Measurements from ENCODE around the gene DPH2. TPM values are rescaled to one million over a fixed set of nuclear protein-coding genes. Genes with fewer than 3 reads are reported as not detected.

The DPH2 gene
- total and polyA plus RNA-seq, 2 of the 8 experiments (the other 6 are each of a cell fraction or from before 2014, with no cell fraction given): 64.9 to 92.1 TPM

DNA sequence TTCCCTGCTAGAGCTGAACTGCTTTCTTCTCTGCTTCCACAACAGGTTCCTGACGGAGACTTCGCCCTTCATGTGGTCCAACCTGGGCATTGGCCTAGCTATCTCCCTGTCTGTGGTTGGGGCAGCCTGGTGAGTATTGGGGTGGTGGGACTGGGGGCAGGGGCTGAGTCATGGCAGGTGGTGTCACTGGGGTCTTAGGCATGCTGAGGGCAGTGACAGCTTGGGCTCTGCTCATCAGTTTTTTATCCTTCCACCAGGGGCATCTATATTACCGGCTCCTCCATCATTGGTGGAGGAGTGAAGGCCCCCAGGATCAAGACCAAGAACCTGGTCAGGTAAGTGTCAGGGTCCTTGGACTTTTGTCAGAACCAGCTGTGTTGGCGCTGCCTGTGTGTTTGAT, 6.2 kb downstream of the DPH2 start:
- Histone ChIP-seq H2AFZ (ENCODE audit: low read length) (no peak overlapping the region), H3K23ac (ENCODE audit: insufficient read length) (no peak overlapping the region), H3K4me1 (replicated peaks in 1 of 4; ENCODE audit: control insufficient read depth in 3 of 4, insufficient read depth in 4 of 4, low read length in 3 of 4) (peaks cover 4 to 22% (median 16%) of the 10 kb centered on the region in 4 experiments), H4K8ac (ENCODE audit: extremely low read depth, insufficient read depth, low read length) (no peak overlapping the region), H3K4me2 (ENCODE audit: insufficient read depth in 1 of 2, low read depth in 2 of 2, low read length in 2 of 2) (peak overlapping the region; percentile 81 to 85), H2BK20ac (ENCODE audit: low read length) (no peak overlapping the region), H3K79me2 (ENCODE audit: control insufficient read depth in 1 of 2, insufficient read depth in 2 of 2, low read length in 2 of 2) (peaks cover 0 to 26% of the 10 kb centered on the region in 2 experiments; a peak in 2 of 4 replicates), H3K27ac (ENCODE audit: low read depth, low read length) (no peak overlapping the region), H3K18ac (ENCODE audit: extremely low read depth, low read length) (no peak overlapping the region), H4K20me1 (replicated peaks in 1 of 2; ENCODE audit: control insufficient read depth in 1 of 2, insufficient read depth in 2 of 2, low read length in 2 of 2) (peaks cover 4 to 24% of the 10 kb centered on the region in 2 experiments), H3K23me2 (ENCODE audit: low read depth, low read length) (peaks cover 27% of the 10 kb centered on the region), H3K14ac (ENCODE audit: insufficient read length) (no peak overlapping the region), H2AK5ac (ENCODE audit: low read depth, low read length) (no peak overlapping the region), H3K4ac (replicated peaks; ENCODE audit: insufficient read length, low read depth, low read length) (no peak overlapping the region), H2BK120ac (replicated peaks; ENCODE audit: low read depth, low read length) (no peak overlapping the region), H2BK15ac (ENCODE audit: low read length) (no peak overlapping the region), H3K4me3 (ENCODE audit: extremely low read depth in 1 of 4, insufficient read depth in 2 of 4, low read depth in 3 of 4, low read length in 4 of 4) (peak overlapping the region; percentile 79 to 88 (median 82); a peak in 6 of 8 replicates), H3K27me3 (replicated peaks in 1 of 4; ENCODE audit: control insufficient read depth in 3 of 4, extremely low read depth in 1 of 4, insufficient read depth in 3 of 4, low read length in 3 of 4) (no peaks in the 10 kb centered on the region), H3K79me1 (ENCODE audit: low read depth, low read length) (peaks cover 19% of the 10 kb centered on the region), H3K56ac (replicated peaks; ENCODE audit: insufficient read length, low read depth, low read length) (no peak overlapping the region), H4K5ac (ENCODE audit: insufficient read length, low read depth, low read length) (no peak overlapping the region), H2BK5ac (ENCODE audit: low read depth, low read length) (no peak overlapping the region), H2BK12ac (ENCODE audit: low read depth, low read length) (no peak overlapping the region), H3K36me3 (ENCODE audit: control insufficient read depth in 2 of 4, insufficient read depth in 4 of 4, low read length in 3 of 4) (peaks cover 2 to 33% (median 17%) of the 10 kb centered on the region in 4 experiments; a peak in 7 of 8 replicates), H4K91ac (replicated peaks; ENCODE audit: insufficient read length, low read length) (no peak overlapping the region), H3K9me3 (ENCODE audit: insufficient read depth in 2 of 2, low read depth in 1 of 2, low read length in 1 of 2) (no peaks in the 10 kb centered on the region), H3K9ac (replicated peaks in 1 of 4; ENCODE audit: extremely low read depth in 1 of 4, low read depth in 3 of 4, low read length in 3 of 4) (peak overlapping the region in 1 of 4 experiments; percentile 60; a peak in 2 of 7 replicates)
- FAIRE-seq: no peak
- WGBS, 2 experiments (ENCODE audit: extremely low coverage in 1 of 2, insufficient coverage in 1 of 2, insufficient read length in 1 of 2, insufficient replicate concordance in 2 of 2, low coverage in 1 of 2, low lambda C conversion rate in 2 of 2, missing lambda C conversion rate in 1 of 2): 81% methylated on average over 4 of the region's 4 CpGs; no CpG with 5 or more reads in 1 of the 2 experiments
- TF ChIP-seq SAP30 (IDR thresholded peaks at IDR 0.05; ENCODE audit: insufficient read depth, insufficient replicate concordance, low read length) (no peak), KDM1A (IDR thresholded peaks at IDR 0.05; ENCODE audit: borderline replicate concordance, low read length) (no peak), TBP (IDR thresholded peaks at IDR 0.05; ENCODE audit: low read depth, low read length) (no peak), SIN3A (conservative IDR thresholded peaks at IDR 0.05 in 1 of 2, IDR thresholded peaks at IDR 0.05 in 1 of 2; ENCODE audit: low read depth in 1 of 2, low read length in 2 of 2) (peak in 1 of 2 experiments; percentile 16; a peak in 1 of 4 replicates), SP4 (IDR thresholded peaks at IDR 0.05; ENCODE audit: low read length) (no peak), CREB1 (IDR thresholded peaks at IDR 0.05) (no peak), NRF1 (IDR thresholded peaks at IDR 0.05; ENCODE audit: low read depth, low read length) (no peak)
- CTCF ChIA-PET (ENCODE audit: partially characterized antibody): interaction anchor here (0.6 to 5.0 kb wide), 9 partner anchors 13 to 215 kb away, joined by 3 to 34 read pairs (median 4); partner anchors contain the start of gene CCDC24
- POLR2A ChIA-PET (ENCODE audit: partially characterized antibody): interaction anchor here (1.0 to 12.9 kb wide), 11 partner anchors 14 to 316 kb away, joined by 3 to 189 read pairs (median 4); partner anchors contain the start of genes CCDC24 and SLC6A9
- DNase-seq (ENCODE audit: low read depth in 1 of 2, low spot score in 2 of 2): no peak

Data from H1 (cell line).